ENCODE results near the gene PCNX1. TPM values are rescaled to one million over a fixed set of nuclear protein-coding genes. Genes with fewer than 3 reads are reported as not detected.

PCNX1 gene
- total and polyA plus RNA-seq, 9 of the 15 experiments (the other 6 are each of a cell fraction or from before 2014, with no cell fraction given), result 0.30 to 4.5 (median 2.3) TPM

DNA sequence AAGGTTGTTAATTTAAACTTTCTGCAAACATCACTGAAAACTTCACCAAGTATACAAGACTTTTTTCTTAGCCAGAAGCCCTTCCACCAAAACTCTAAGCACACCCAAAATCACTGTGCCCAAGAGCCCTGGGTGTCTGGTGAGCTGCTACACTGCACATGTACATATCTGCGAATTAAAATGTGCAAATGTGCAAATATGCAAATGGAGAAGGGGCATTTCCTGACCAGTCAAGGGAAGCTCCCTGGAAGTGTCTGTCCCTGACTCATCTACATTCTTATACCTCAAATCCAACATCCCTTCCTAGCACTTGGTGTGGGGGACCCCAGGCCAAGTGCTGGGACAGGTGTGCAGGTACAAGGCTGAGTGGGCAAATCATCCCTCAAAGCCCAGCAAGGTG lies 123.7 kb downstream of the PCNX1 start:
- no peak overlapping the region for H3K9ac ChIP-seq (ENCODE audit: insufficient read depth in 1 of 2, low read depth in 2 of 2, low read length in 2 of 2)
- no TSS peak for BruUV-seq (replicated peaks)
- H4K20me1 ChIP-seq (replicated peaks; ENCODE audit: control insufficient read depth, insufficient read depth, low read length), result no peaks in the 10 kb centered on the region
- FAIRE-seq, result no peak
- H3K4me3 ChIP-seq, result no peak overlapping the region
- H3K9me3 ChIP-seq (replicated peaks; ENCODE audit: control insufficient read depth, insufficient read depth, low read depth, low read length), result no peaks in the 10 kb centered on the region
- ChIA-PET CTCF (ENCODE audit: low intra/inter-chr PET ratio) (no interaction called here), POLR2A (no interaction called here)
- no peaks in the 10 kb centered on the region for H3K79me2 ChIP-seq (ENCODE audit: control insufficient read depth, insufficient read depth, low read length)
- no peak overlapping the region for H2AFZ ChIP-seq (ENCODE audit: low read depth, low read length)
- H3K27me3 ChIP-seq (ENCODE audit: control insufficient read depth in 2 of 2, insufficient read depth in 2 of 2, low read length in 2 of 2), result no peaks in the 10 kb centered on the region
- intact Hi-C loops (cut with micrococcal nuclease), result no loop called here
- in situ Hi-C loops (cut with MboI), result no loop called here
- H3K4me2 ChIP-seq (ENCODE audit: insufficient read depth, low read length), result no peak overlapping the region
- H3K27ac ChIP-seq (ENCODE audit: extremely low read depth, low read depth, low read length), result no peak overlapping the region
- H3K4me1 ChIP-seq (replicated peaks in 1 of 2; ENCODE audit: control insufficient read depth in 2 of 2, insufficient read depth in 2 of 2, low read length in 2 of 2), result no peaks in the 10 kb centered on the region
- H3K9me1 ChIP-seq (ENCODE audit: control insufficient read depth, insufficient read depth, low read length), result no peaks in the 10 kb centered on the region
- no peaks in the 10 kb centered on the region for H3K36me3 ChIP-seq (ENCODE audit: control insufficient read depth, insufficient read depth, low read length)
- 13% methylated on average over 1 of the region's 1 CpG for WGBS (ENCODE audit: insufficient coverage, low coverage, missing lambda C conversion rate)
- DNase-seq (ENCODE audit: extremely low read depth in 1 of 4, low spot score in 3 of 4), result no peak
- no peak for ATAC-seq
- TF ChIP-seq SRF (CRISPR knock-in tag; IDR thresholded peaks at IDR 0.05) (no peak), IFI16 (CRISPR knock-in tag; IDR thresholded peaks at IDR 0.05) (no peak), ADNP (tag; IDR thresholded peaks at IDR 0.05) (no peak), ZNF764 (CRISPR knock-in tag; IDR thresholded peaks at IDR 0.05; ENCODE audit: low read depth) (no peak), SMAD1 (IDR thresholded peaks at IDR 0.05; ENCODE audit: low read depth, low read length, partially characterized antibody) (no peak), BACH1 (tag; IDR thresholded peaks at IDR 0.05) (no peak), ZZZ3 (IDR thresholded peaks at IDR 0.05) (no peak), NRF1 (conservative IDR thresholded peaks at IDR 0.05 in 1 of 2, IDR thresholded peaks at IDR 0.05 in 1 of 2) (no peak), SIN3A (IDR thresholded peaks at IDR 0.05; ENCODE audit: borderline replicate concordance in 2 of 2, control insufficient read depth in 1 of 2, low read depth in 2 of 2, low read length in 2 of 2) (no peak), EHMT2 (IDR thresholded peaks at IDR 0.05) (no peak), ZNF175 (CRISPR knock-in tag; IDR thresholded peaks at IDR 0.05; ENCODE audit: low read depth) (no peak), WHSC1 (IDR thresholded peaks at IDR 0.05; ENCODE audit: low read length) (no peak), C11orf30 (IDR thresholded peaks at IDR 0.05; ENCODE audit: low read depth) (no peak), ARHGAP35 (IDR thresholded peaks at IDR 0.05; ENCODE audit: partially characterized antibody) (no peak), SP2 (IDR thresholded peaks at IDR 0.05; ENCODE audit: extremely low read depth, low read depth, low read length, poor library complexity, severe bottlenecking) (no peak)
- TF ChIP-seq, protein P1, sequence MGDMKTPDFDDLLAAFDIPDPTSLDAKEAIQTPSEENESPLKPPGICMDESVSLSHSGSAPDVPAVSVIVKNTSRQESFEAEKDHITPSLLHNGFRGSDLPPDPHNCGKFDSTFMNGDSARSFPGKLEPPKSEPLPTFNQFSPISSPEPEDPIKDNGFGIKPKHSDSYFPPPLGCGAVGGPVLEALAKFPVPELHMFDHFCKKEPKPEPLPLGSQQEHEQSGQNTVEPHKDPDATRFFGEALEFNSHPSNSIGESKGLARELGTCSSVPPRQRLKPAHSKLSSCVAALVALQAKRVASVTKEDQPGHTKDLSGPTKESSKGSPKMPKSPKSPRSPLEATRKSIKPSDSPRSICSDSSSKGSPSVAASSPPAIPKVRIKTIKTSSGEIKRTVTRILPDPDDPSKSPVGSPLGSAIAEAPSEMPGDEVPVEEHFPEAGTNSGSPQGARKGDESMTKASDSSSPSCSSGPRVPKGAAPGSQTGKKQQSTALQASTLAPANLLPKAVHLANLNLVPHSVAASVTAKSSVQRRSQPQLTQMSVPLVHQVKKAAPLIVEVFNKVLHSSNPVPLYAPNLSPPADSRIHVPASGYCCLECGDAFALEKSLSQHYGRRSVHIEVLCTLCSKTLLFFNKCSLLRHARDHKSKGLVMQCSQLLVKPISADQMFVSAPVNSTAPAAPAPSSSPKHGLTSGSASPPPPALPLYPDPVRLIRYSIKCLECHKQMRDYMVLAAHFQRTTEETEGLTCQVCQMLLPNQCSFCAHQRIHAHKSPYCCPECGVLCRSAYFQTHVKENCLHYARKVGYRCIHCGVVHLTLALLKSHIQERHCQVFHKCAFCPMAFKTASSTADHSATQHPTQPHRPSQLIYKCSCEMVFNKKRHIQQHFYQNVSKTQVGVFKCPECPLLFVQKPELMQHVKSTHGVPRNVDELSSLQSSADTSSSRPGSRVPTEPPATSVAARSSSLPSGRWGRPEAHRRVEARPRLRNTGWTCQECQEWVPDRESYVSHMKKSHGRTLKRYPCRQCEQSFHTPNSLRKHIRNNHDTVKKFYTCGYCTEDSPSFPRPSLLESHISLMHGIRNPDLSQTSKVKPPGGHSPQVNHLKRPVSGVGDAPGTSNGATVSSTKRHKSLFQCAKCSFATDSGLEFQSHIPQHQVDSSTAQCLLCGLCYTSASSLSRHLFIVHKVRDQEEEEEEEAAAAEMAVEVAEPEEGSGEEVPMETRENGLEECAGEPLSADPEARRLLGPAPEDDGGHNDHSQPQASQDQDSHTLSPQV (IDR thresholded peaks at IDR 0.05), result no peak
- TF ChIP-seq, protein P2, sequence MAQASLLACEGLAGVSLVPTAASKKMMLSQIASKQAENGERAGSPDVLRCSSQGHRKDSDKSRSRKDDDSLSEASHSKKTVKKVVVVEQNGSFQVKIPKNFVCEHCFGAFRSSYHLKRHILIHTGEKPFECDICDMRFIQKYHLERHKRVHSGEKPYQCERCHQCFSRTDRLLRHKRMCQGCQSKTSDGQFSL (CRISPR knock-in tag; IDR thresholded peaks at IDR 0.05), result no peak
- TF ChIP-seq, protein P2 (tag; IDR thresholded peaks at IDR 0.05), result no peak
- TF ChIP-seq, protein P3, sequence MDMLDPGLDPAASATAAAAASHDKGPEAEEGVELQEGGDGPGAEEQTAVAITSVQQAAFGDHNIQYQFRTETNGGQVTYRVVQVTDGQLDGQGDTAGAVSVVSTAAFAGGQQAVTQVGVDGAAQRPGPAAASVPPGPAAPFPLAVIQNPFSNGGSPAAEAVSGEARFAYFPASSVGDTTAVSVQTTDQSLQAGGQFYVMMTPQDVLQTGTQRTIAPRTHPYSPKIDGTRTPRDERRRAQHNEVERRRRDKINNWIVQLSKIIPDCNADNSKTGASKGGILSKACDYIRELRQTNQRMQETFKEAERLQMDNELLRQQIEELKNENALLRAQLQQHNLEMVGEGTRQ (CRISPR knock-in tag; IDR thresholded peaks at IDR 0.05), result no peak
